ENCODE data around the gene TMEM179.

- TF ChIP-seq EZH2 (IDR thresholded peaks at IDR 0.05; ENCODE audit: borderline replicate concordance, low read depth, low read length, severe bottlenecking) (no peak), CTCF (IDR thresholded peaks at IDR 0.05; ENCODE audit: borderline replicate concordance, extremely low read depth, low read length, poor library complexity, severe bottlenecking) (no peak)
These were observed 26.3 kb downstream of the TMEM179 start for GRCh38 chr14:104578321-104578720.

Data from DND-41 (cell line).